NB4 (cell line): ENCODE data around the gene SBNO2.

Experiments
- CTCF ChIP-seq: IDR thresholded peaks from one replicate; pipeline ENCODE4 v1.5.1; 2012; ENCODE audit warnings: low read depth, low read length
- MAX ChIP-seq: IDR thresholded peaks from 2 replicates; pipeline ENCODE4 v1.6.1; 2011; ENCODE audit warnings: low read depth, low read length
- MYC ChIP-seq: IDR thresholded peaks from 2 replicates; pipeline ENCODE4 v1.6.1; 2011; ENCODE audit warnings: low read depth, low read length
- POLR2A ChIP-seq: IDR thresholded peaks from 2 replicates; pipeline ENCODE4 v1.6.1; 2011; ENCODE audit warnings: mild to moderate bottlenecking; ENCODE audit not compliant: insufficient read length; ENCODE audit errors: extremely low read depth

GRCh38 chr19:1070576-1070930 lies 103.5 kb downstream of the SBNO2 start:
- TF ChIP-seq POLR2A (no peak), MAX (no peak), CTCF (no peak), MYC (no peak)
